HepG2 (cell line): ENCODE results near the gene FNDC8. TPM values are rescaled to one million over a fixed set of nuclear protein-coding genes. Genes with fewer than 3 reads are reported as not detected.

Source experiments
- ATAC-seq: fragments of 200-7000 bp; cut with Tn5 transposase; 3 replicates; pipeline ENCODE4 v1.9.1; 2020; ENCODE audit warnings: mild to moderate bottlenecking, moderate library complexity
- BruUV-seq: library from RNA; stranded (reverse); fragments of 400-500 nt; replicated peaks from 2 replicates; lab custom pipeline; 2021; lab: Mats Ljungman, UMichigan
- CTCF ChIA-PET: fragments of 300-600 bp; formaldehyde crosslinking; extraction: SDS; loops from one replicate; lab custom pipeline; 2021; ENCODE audit warnings: low total read pairs, inconsistent platforms, low intra/inter-chr PET ratio; lab: Yijun Ruan, JAX
- POLR2A ChIA-PET: fragments of 350-600 bp; sonication (Branson Sonifier 250); formaldehyde crosslinking; loops from one replicate; lab custom pipeline; 2020; ENCODE audit warnings: antibody characterized with exemption, inconsistent platforms; lab: Yijun Ruan, JAX
- DNase-seq: peaks from one replicate; pipeline ENCODE4 v3.0.0-alpha.2; 2015; ENCODE audit warnings: low spot score
- FAIRE-seq: peaks from 3 replicates; lab custom pipeline; 2011; peaks lifted over from hg19 to GRCh38; lab: Jason Lieb, UNC
- H2AFZ ChIP-seq: one replicate; pipeline ENCODE4 v1.6.1; 2011; ENCODE audit warnings: low read length, inconsistent platforms
- H3K27ac ChIP-seq: fragments of 300-600 bp; 3 replicates; pipeline ENCODE4 v1.8.0; 2011; ENCODE audit warnings: mixed run types, mild to moderate bottlenecking, mixed read lengths, low read length, inconsistent platforms; ENCODE audit not compliant: insufficient read depth; ENCODE audit errors: extremely low read length
- H3K27me3 ChIP-seq, 2 experiments: fragments of 200-600 bp in 1 of 2; 2 replicates in 1 of 2; 3 replicates in 1 of 2; pipeline versions ENCODE4 v1.6.0 to v1.8.0; 2011; ENCODE audit warnings: low read length in 2 of 2, mild to moderate bottlenecking in 2 of 2, moderate library complexity in 2 of 2, inconsistent platforms in 1 of 2; ENCODE audit not compliant: insufficient read depth in 2 of 2, control insufficient read depth in 1 of 2
- H3K36me3 ChIP-seq, 2 experiments: fragments of 200-600 bp in 1 of 2; replicated peaks in 1 of 2; 2 replicates in 1 of 2; 3 replicates in 1 of 2; pipeline versions ENCODE4 v1.5.1 to v1.8.0; 2011; ENCODE audit warnings: low read length in 2 of 2, inconsistent platforms in 1 of 2; ENCODE audit not compliant: insufficient read depth in 2 of 2, control insufficient read depth in 1 of 2
- H3K4me1 ChIP-seq: 2 replicates; pipeline ENCODE4 v1.5.1; 2012; ENCODE audit warnings: low read length, inconsistent platforms; ENCODE audit not compliant: insufficient read depth
- H3K4me2 ChIP-seq: 2 replicates; pipeline ENCODE4 v1.6.0; 2011; ENCODE audit warnings: low read depth, low read length, inconsistent platforms
- H3K4me3 ChIP-seq, 3 experiments: fragments of 200-600 bp in 1 of 3; sonication (generic), shearing (Covaris generic) in 1 of 3; replicated peaks in 1 of 3; 2 replicates each; pipeline ENCODE4 v1.5.1; 2011 to 2016; ENCODE audit warnings: low read length in 3 of 3, inconsistent platforms in 2 of 3, low read depth in 2 of 3, mild to moderate bottlenecking in 2 of 3, control low read depth in 1 of 3, mixed read lengths in 1 of 3; ENCODE audit not compliant: insufficient read depth in 1 of 3
- H3K79me2 ChIP-seq: one replicate; pipeline ENCODE4 v1.6.1; 2011; ENCODE audit warnings: low read length, inconsistent platforms; ENCODE audit not compliant: insufficient read depth
- H3K9ac ChIP-seq: 2 replicates; pipeline ENCODE4 v1.6.0; 2011; ENCODE audit warnings: mild to moderate bottlenecking, low read depth, low read length, inconsistent platforms; ENCODE audit not compliant: insufficient read depth
- H3K9me3 ChIP-seq: 2 replicates; pipeline ENCODE4 v1.5.1; 2012; ENCODE audit warnings: mild to moderate bottlenecking, low read length
- H4K20me1 ChIP-seq: 2 replicates; pipeline ENCODE4 v1.6.0; 2011; ENCODE audit warnings: inconsistent platforms, mild to moderate bottlenecking, low read length, moderate library complexity; ENCODE audit not compliant: insufficient read depth
- ETV6 ChIP-seq: sonication (generic); formaldehyde crosslinking; conservative IDR thresholded peaks from 2 replicates; pipeline ENCODE4 v1.4.0; 2020; ENCODE audit warnings: missing genetic modification reagents
- FLYWCH1 ChIP-seq: sonication (generic); formaldehyde crosslinking; IDR thresholded peaks from 2 replicates; pipeline ENCODE4 v1.8.1; 2023; ENCODE audit warnings: mild to moderate bottlenecking, missing genetic modification reagents
- GPBP1L1 ChIP-seq: sonication (generic); formaldehyde crosslinking; IDR thresholded peaks from 2 replicates; pipeline ENCODE4 v1.5.0; 2020; ENCODE audit warnings: mild to moderate bottlenecking, missing genetic modification reagents
- GRHL1 ChIP-seq: sonication (generic); formaldehyde crosslinking; conservative IDR thresholded peaks from 2 replicates; pipeline ENCODE4 v1.8.0; 2022; ENCODE audit warnings: missing genetic modification reagents
- IRF2 ChIP-seq: IDR thresholded peaks from 2 replicates; pipeline ENCODE4 v1.6.1; 2018; ENCODE audit warnings: missing genetic modification reagents, missing compliant biosample characterization
- IRF9 ChIP-seq: sonication (generic); formaldehyde crosslinking; IDR thresholded peaks from 2 replicates; pipeline ENCODE4 v1.8.0; 2022; ENCODE audit warnings: missing genetic modification reagents, mild to moderate bottlenecking, borderline replicate concordance
- KLF12 ChIP-seq: sonication (generic); formaldehyde crosslinking; IDR thresholded peaks from 2 replicates; pipeline ENCODE4 v1.4.0; 2020; ENCODE audit warnings: missing genetic modification reagents, borderline replicate concordance
- MAFF ChIP-seq: IDR thresholded peaks from 2 replicates; pipeline ENCODE4 v1.6.1; 2011; ENCODE audit warnings: low read depth, low read length, improper control_type of control experiment
- MYPOP ChIP-seq: sonication (generic); formaldehyde crosslinking; IDR thresholded peaks from 2 replicates; pipeline ENCODE4 v1.8.1; 2023; ENCODE audit warnings: mild to moderate bottlenecking, moderate library complexity, missing genetic modification reagents
- NAIF1 ChIP-seq: sonication (generic); formaldehyde crosslinking; IDR thresholded peaks from 2 replicates; pipeline ENCODE4 v1.5.0; 2020; ENCODE audit warnings: mild to moderate bottlenecking, missing genetic modification reagents, borderline replicate concordance
- RFX5 ChIP-seq: IDR thresholded peaks from 2 replicates; pipeline ENCODE4 v1.6.1; 2011; ENCODE audit warnings: low read depth, low read length, improper control_type of control experiment
- SALL2 ChIP-seq: sonication (generic); formaldehyde crosslinking; IDR thresholded peaks from 2 replicates; pipeline ENCODE4 v1.8.1; 2023; ENCODE audit warnings: mild to moderate bottlenecking, missing genetic modification reagents, inconsistent platforms
- WIZ ChIP-seq: sonication (generic); formaldehyde crosslinking; IDR thresholded peaks from 2 replicates; pipeline ENCODE4 v1.5.1; 2020; ENCODE audit warnings: mild to moderate bottlenecking, missing genetic modification reagents
- ZNF337 ChIP-seq: sonication (generic); formaldehyde crosslinking; IDR thresholded peaks from 2 replicates; pipeline ENCODE4 v1.5.1; 2020; ENCODE audit warnings: missing genetic modification reagents, low read depth, mild to moderate bottlenecking, borderline replicate concordance
- ZNF430 ChIP-seq: sonication (generic); formaldehyde crosslinking; IDR thresholded peaks from 2 replicates; pipeline ENCODE4 v1.9.0; 2021; ENCODE audit warnings: mild to moderate bottlenecking, missing genetic modification reagents
- ZNF629 ChIP-seq: sonication (generic); formaldehyde crosslinking; conservative IDR thresholded peaks from 2 replicates; pipeline ENCODE4 v1.5.0; 2020; ENCODE audit warnings: missing genetic modification reagents
- WGBS: methylation state at CpG from one replicate; pipeline ENCODE4 v1.1.6; 2017; ENCODE audit warnings: low lambda C conversion rate; 5-methylcytosine and 5-hydroxymethylcytosine counted together
- in situ Hi-C: cut with HindIII; loops from 2 replicates; pipeline ENCODE4 v1.10.0; 2017; ENCODE audit warnings: low pct_unique_long_range_greater_than_20kb; ENCODE audit not compliant: extremely low pct_ligation_motif_present
- intact Hi-C: fragments of 100-400 bp; cut with micrococcal nuclease; formaldehyde crosslinking; loops from one replicate; pipeline ENCODE4 v1.10.0; 2022; ENCODE audit not compliant: unreplicated experiment
- polyA plus RNA-seq, 8 experiments: library from polyadenylated mRNA; depleted of rRNA in 3 of 8; stranded (reverse) in 7 of 8; unstranded in 1 of 8; fragments of >200 nt; fragmentation: Illumina TruSeq in 4 of 8; extraction: Trizol in 4 of 8; gene quantifications; 2 replicates each; pipeline versions ENCODE4 v1.2.1 to v1.2.3, GENCODE V29; 2011 to 2016; ENCODE audit warnings: low read depth in 4 of 8, missing spikeins in 1 of 8, mixed read lengths in 1 of 8; ENCODE audit not compliant: insufficient read depth in 1 of 8
- total RNA-seq, 5 experiments: library from RNA; depleted of rRNA; stranded (reverse); fragments of >200 nt; fragmentation: Illumina TruSeq; extraction: Trizol; gene quantifications; 2 replicates each; pipeline ENCODE4 v1.2.3, GENCODE V29; 2016; ENCODE audit warnings: low read depth in 1 of 5

FNDC8 gene
- total and polyA plus RNA-seq, 2 of the 13 experiments (the other 11 are each of a cell fraction or from before 2014, with no cell fraction given): not detected

- H4K20me1 ChIP-seq: no peaks in the 10 kb centered on the region
- in situ Hi-C loops: loop anchor here (10.0 kb wide), 1 partner anchor 364 kb away; the partner anchor contains the start of gene SLFN12L
Measured at GRCh38 chr17:35170968-35171771, 49.8 kb downstream of the FNDC8 start.

More at GRCh38 chr17:35170968-35171771, 49.8 kb downstream of the FNDC8 start:
- no peak overlapping the region for H3K27ac ChIP-seq
- POLR2A ChIA-PET: no interaction called here
- CTCF ChIA-PET: no interaction called here
- no peak overlapping the region for H3K4me3 ChIP-seq
- H3K27me3 ChIP-seq: peaks cover 0 to 28% of the 10 kb centered on the region in 2 experiments; a peak in 4 of 5 replicates
- BruUV-seq: no TSS peak
- H3K79me2 ChIP-seq: no peaks in the 10 kb centered on the region
- 23% methylated on average over 17 of the region's 18 CpGs for WGBS
- no peak overlapping the region for H3K4me2 ChIP-seq
- no peaks in the 10 kb centered on the region for H3K4me1 ChIP-seq
- FAIRE-seq (no peak), ATAC-seq (no peak), DNase-seq (no peak)
- no peak overlapping the region for H3K9ac ChIP-seq
- intact Hi-C loops: no loop called here
- H3K9me3 ChIP-seq: no peaks in the 10 kb centered on the region
- TF ChIP-seq NAIF1 (CRISPR knock-in tag) (no peak), ZNF337 (no peak), KLF12 (CRISPR knock-in tag) (no peak), GPBP1L1 (CRISPR knock-in tag) (no peak), RFX5 (no peak), FLYWCH1 (CRISPR knock-in tag) (no peak), MYPOP (CRISPR knock-in tag) (no peak), WIZ (CRISPR knock-in tag) (no peak), IRF9 (no peak), ZNF629 (no peak), SALL2 (no peak), ZNF430 (CRISPR knock-in tag) (no peak), MAFF (no peak), GRHL1 (CRISPR knock-in tag) (no peak), IRF2 (CRISPR knock-in tag) (no peak), ETV6 (CRISPR knock-in tag) (no peak)
- no peaks in the 10 kb centered on the region for H3K36me3 ChIP-seq
- H2AFZ ChIP-seq: no peak overlapping the region
